K562 (cell line): ENCODE data around the gene PTK7. TPM values are rescaled to one million over a fixed set of nuclear protein-coding genes. Genes with fewer than 3 reads are reported as not detected.

ENCODE experiments used
- CUX1 ChIP-seq: fragments of 200-800 bp; sonication (Bioruptor generic); IDR thresholded peaks from 2 replicates; pipeline ENCODE4 v1.6.1; 2016; ENCODE audit warnings: missing genetic modification characterization, missing compliant biosample characterization
- PBX2 ChIP-seq, 2 experiments: IDR thresholded peaks in 1 of 2; conservative IDR thresholded peaks in 1 of 2; 2 replicates each; pipeline ENCODE4 v1.6.1; 2016; ENCODE audit warnings: low read depth in 2 of 2, mild to moderate bottlenecking in 1 of 2, missing compliant biosample characterization in 1 of 2, missing genetic modification characterization in 1 of 2, moderate library complexity in 1 of 2
- polyA plus RNA-seq, 8 experiments: library from polyadenylated mRNA; depleted of rRNA in 4 of 8; stranded (reverse) in 5 of 8; unstranded in 3 of 8; fragments of >200 nt; fragmentation: Nextera tagmentation in 2 of 8; fragmentation: Illumina TruSeq in 1 of 8; extraction: Ambion mirVana in 2 of 8; extraction: Trizol in 1 of 8; gene quantifications; 2 replicates each; pipeline versions ENCODE4 v1.2.1 to v1.2.3, GENCODE V29; 2011 to 2014; ENCODE audit warnings: inconsistent platforms in 1 of 8, missing spikeins in 1 of 8
- total RNA-seq, 7 experiments: library from RNA; depleted of rRNA in 6 of 7; stranded (reverse); fragments of >200 nt in 6 of 7; fragmentation: Illumina TruSeq in 2 of 7; extraction: Trizol in 2 of 7; gene quantifications; 2 replicates each; pipeline versions ENCODE4 v1.2.1 to v1.2.3, GENCODE V29; 2011 to 2021; ENCODE audit warnings: low replicate concordance in 1 of 7

PTK7 gene
- total and polyA plus RNA-seq, 9 of the 15 experiments (the other 6 are each of a cell fraction or from before 2014, with no cell fraction given), result 0.20 to 6.8 (median 4.2) TPM

- TF ChIP-seq CUX1 (no peak), PBX2 (CRISPR knock-in tag; IDR thresholded peaks at IDR 0.05; ENCODE audit: low read depth) (no peak), PBX2 (tag; conservative IDR thresholded peaks at IDR 0.05; ENCODE audit: low read depth) (no peak)
- TF ChIP-seq, all 486 proteins: peak for 0
Observed at GRCh38 chr6:43122146-43122545, 46.0 kb downstream of the PTK7 start (continued).
